ENCODE results near the gene FOXP1. TPM values are rescaled to one million over a fixed set of nuclear protein-coding genes. Genes with fewer than 3 reads are reported as not detected.

The FOXP1 gene
- total RNA-seq, 1 donor from 2014 or later: 26.1 TPM

GRCh38 chr3:71415681-71416122 lies 167.8 kb downstream of the FOXP1 start:
- no peak overlapping the region for H3K4me3 ChIP-seq (ENCODE audit: low read depth, low read length)
- DNase-seq (ENCODE audit: low read depth): no peak
- no peak for TF ChIP-seq CTCF (conservative IDR thresholded peaks at IDR 0.05; ENCODE audit: low read depth, low read length)

- no peak overlapping the region for H3K4me3 ChIP-seq (ENCODE audit: low read depth, low read length)
- DNase-seq (ENCODE audit: low read depth): no peak
Measured at GRCh38 chr3:71414189-71414927, 169.2 kb downstream of the FOXP1 start.

GRCh38 chr3:71413572-71413971 lies 170.0 kb downstream of the FOXP1 start:
- no peak overlapping the region for H3K4me3 ChIP-seq (ENCODE audit: low read depth, low read length)

More at GRCh38 chr3:71414189-71414927, 169.2 kb downstream of the FOXP1 start:
- TF ChIP-seq CTCF (conservative IDR thresholded peaks at IDR 0.05; ENCODE audit: low read depth, low read length): no peak

GRCh38 chr3:71409352-71409751 lies 174.2 kb downstream of the FOXP1 start:
- no peak for DNase-seq (ENCODE audit: low read depth)
- TF ChIP-seq CTCF (conservative IDR thresholded peaks at IDR 0.05; ENCODE audit: low read depth, low read length): no peak
- H3K4me3 ChIP-seq (ENCODE audit: low read depth, low read length): no peak overlapping the region

More at GRCh38 chr3:71413572-71413971, 170.0 kb downstream of the FOXP1 start:
- TF ChIP-seq CTCF (conservative IDR thresholded peaks at IDR 0.05; ENCODE audit: low read depth, low read length): no peak
- no peak for DNase-seq (ENCODE audit: low read depth)

GRCh38 chr3:71408903-71409302 lies 174.6 kb downstream of the FOXP1 start:
- DNase-seq (ENCODE audit: low read depth): no peak
- H3K4me3 ChIP-seq (ENCODE audit: low read depth, low read length): no peak overlapping the region
- TF ChIP-seq CTCF (conservative IDR thresholded peaks at IDR 0.05; ENCODE audit: low read depth, low read length): no peak

GRCh38 chr3:71407823-71408222 lies 175.7 kb downstream of the FOXP1 start:
- no peak for TF ChIP-seq CTCF (conservative IDR thresholded peaks at IDR 0.05; ENCODE audit: low read depth, low read length)
- no peak for DNase-seq (ENCODE audit: low read depth)
- no peak overlapping the region for H3K4me3 ChIP-seq (ENCODE audit: low read depth, low read length)
